ENCODE measurements around the gene ZFPM1.

DNA sequence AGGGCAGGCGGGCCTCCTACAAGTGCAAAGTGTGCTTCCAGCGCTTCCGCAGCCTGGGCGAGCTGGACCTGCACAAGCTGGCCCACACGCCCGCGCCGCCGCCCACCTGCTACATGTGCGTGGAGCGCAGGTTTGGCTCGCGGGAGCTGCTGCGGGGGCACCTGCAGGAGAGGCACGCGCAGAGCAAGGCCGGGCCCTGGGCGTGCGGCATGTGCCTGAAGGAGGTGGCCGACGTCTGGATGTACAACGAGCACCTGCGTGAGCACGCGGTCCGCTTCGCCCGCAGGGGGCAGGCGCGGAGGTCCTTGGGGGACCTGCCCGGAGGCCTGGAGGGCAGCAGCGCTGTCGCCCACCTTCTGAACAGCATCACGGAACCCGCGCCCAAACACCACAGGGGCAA lies 16.3 kb upstream of the ZFPM1 start:
- TF ChIP-seq EP300 (IDR thresholded peaks at IDR 0.05) (no peak), CTCF (IDR thresholded peaks at IDR 0.05) (no peak)
